CD4-positive, alpha-beta memory T cell (primary cell): Measurements from ENCODE around the gene CTSS. TPM values are rescaled to one million over a fixed set of nuclear protein-coding genes. Genes with fewer than 3 reads are reported as not detected.
"Not testable (repeated sequence)": the region's sequence is repeated elsewhere in the genome, so short reads cannot be mapped to it uniquely, and the experiment has no call there.

Experiments used
- CTCF ChIA-PET: fragments of 350-600 bp; sonication (Branson Sonifier 250); formaldehyde crosslinking; loops from one replicate; lab custom pipeline; 2021; ENCODE audit warnings: inconsistent platforms; ENCODE audit not compliant: partially characterized antibody; lab: Charles Lee
- POLR2A ChIA-PET: fragments of 350-600 bp; sonication (Branson Sonifier 250); formaldehyde crosslinking; loops from one replicate; lab custom pipeline; 2021; ENCODE audit not compliant: partially characterized antibody; lab: Charles Lee
- DNase-seq, 5 donors: peaks; one replicate each; pipeline versions ENCODE4 v3.0.0 to v3.0.0-alpha.2; 2020 to 2022; ENCODE audit warnings: mixed read lengths in 1 of 5
- H3K27ac ChIP-seq: one replicate; pipeline ENCODE4 v1.7.0; 2013; ENCODE audit warnings: low read depth, low read length
- H3K27me3 ChIP-seq: 2 replicates; pipeline ENCODE4 v1.7.0; 2013; ENCODE audit warnings: mild to moderate bottlenecking, low read length, moderate library complexity; ENCODE audit not compliant: insufficient read depth
- H3K36me3 ChIP-seq: 2 replicates; pipeline ENCODE4 v1.7.0; 2013; ENCODE audit warnings: mild to moderate bottlenecking, low read length, moderate library complexity; ENCODE audit not compliant: insufficient read depth
- H3K4me1 ChIP-seq: 2 replicates; pipeline ENCODE4 v1.7.0; 2013; ENCODE audit warnings: mild to moderate bottlenecking, low read length, moderate library complexity; ENCODE audit not compliant: insufficient read depth
- H3K4me3 ChIP-seq, 2 donors: one replicate each; pipeline ENCODE4 v1.7.0; 2013; ENCODE audit warnings: low read length in 2 of 2, mild to moderate bottlenecking in 1 of 2
- H3K9me3 ChIP-seq, 2 donors: one replicate each; pipeline ENCODE4 v1.7.0; 2013; ENCODE audit warnings: low read length in 2 of 2, control low read depth in 1 of 2; ENCODE audit not compliant: control insufficient read depth in 1 of 2
- H3K27ac Mint-ChIP-seq, 7 donors: one replicate each; pipeline ENCODE4 v1.8.0; 2020 to 2021; ENCODE audit warnings: mixed read lengths in 7 of 7, mild to moderate bottlenecking in 6 of 7, inconsistent platforms in 3 of 7, moderate library complexity in 3 of 7
- H3K27me3 Mint-ChIP-seq, 2 donors: one replicate each; pipeline ENCODE4 v1.8.0; 2020 to 2021; ENCODE audit warnings: mixed read lengths in 2 of 2
- H3K36me3 Mint-ChIP-seq, 2 donors: one replicate each; pipeline ENCODE4 v1.8.0; 2020 to 2021; ENCODE audit warnings: mixed read lengths in 2 of 2, inconsistent platforms in 1 of 2, mild to moderate bottlenecking in 1 of 2
- H3K4me1 Mint-ChIP-seq, 4 donors: one replicate each; pipeline ENCODE4 v1.8.0; 2020 to 2021; ENCODE audit warnings: mixed read lengths in 4 of 4, mild to moderate bottlenecking in 1 of 4
- H3K4me3 Mint-ChIP-seq, 8 donors: one replicate each; pipeline ENCODE4 v1.8.0; 2020 to 2021; ENCODE audit warnings: mixed read lengths in 8 of 8, mild to moderate bottlenecking in 7 of 8, moderate library complexity in 6 of 8, inconsistent platforms in 3 of 8
- H3K9me3 Mint-ChIP-seq, 8 donors: one replicate each; pipeline ENCODE4 v1.8.0; 2020 to 2021; ENCODE audit warnings: mixed read lengths in 8 of 8, mild to moderate bottlenecking in 5 of 8, inconsistent platforms in 3 of 8, moderate library complexity in 1 of 8
- intact Hi-C: fragments of 100-400 bp; cut with micrococcal nuclease; formaldehyde crosslinking; loops from one replicate; pipeline ENCODE4 v1.15.1; 2023
- polyA plus RNA-seq, 2 donors: library from polyadenylated mRNA; unstranded; fragments of 300-500 nt; fragmentation: Illumina TruSeq; gene quantifications; one replicate each; pipeline ENCODE4 v1.2.3, GENCODE V29; 2021
- total RNA-seq, 2 experiments: library from RNA; stranded (reverse); gene quantifications; one replicate each; pipeline ENCODE4 v1.2.3, GENCODE V29; 2021

Gene CTSS
- total and polyA plus RNA-seq, 4 experiments from 2014 or later: 119 to 172 (median 132) TPM

- peak overlapping the region in 2 of 7 donors; percentile 18 to 46 for H3K27ac Mint-ChIP-seq
- H3K27me3 ChIP-seq: no peaks in the 10 kb centered on the region
- POLR2A ChIA-PET: no interaction called here
- no peak overlapping the region for H3K27ac ChIP-seq
- no peaks in the 10 kb centered on the region for H3K9me3 Mint-ChIP-seq
- no peak overlapping the region for H3K4me3 Mint-ChIP-seq
- no peak for DNase-seq
- H3K36me3 ChIP-seq: no peaks in the 10 kb centered on the region
- H3K27me3 Mint-ChIP-seq: no peaks in the 10 kb centered on the region
- peaks cover 20 to 28% of the 10 kb centered on the region in 2 donors for H3K36me3 Mint-ChIP-seq
- intact Hi-C loops: no loop called here
- H3K4me3 ChIP-seq: no peak overlapping the region
- H3K4me1 Mint-ChIP-seq: no peaks in the 10 kb centered on the region
- CTCF ChIA-PET: no interaction called here
- H3K9me3 ChIP-seq: no peaks in the 10 kb centered on the region
- H3K4me1 ChIP-seq: no peaks in the 10 kb centered on the region
Measured at GRCh38 chr1:150730130-150730721, 35.4 kb downstream of the CTSS start.

DNA sequence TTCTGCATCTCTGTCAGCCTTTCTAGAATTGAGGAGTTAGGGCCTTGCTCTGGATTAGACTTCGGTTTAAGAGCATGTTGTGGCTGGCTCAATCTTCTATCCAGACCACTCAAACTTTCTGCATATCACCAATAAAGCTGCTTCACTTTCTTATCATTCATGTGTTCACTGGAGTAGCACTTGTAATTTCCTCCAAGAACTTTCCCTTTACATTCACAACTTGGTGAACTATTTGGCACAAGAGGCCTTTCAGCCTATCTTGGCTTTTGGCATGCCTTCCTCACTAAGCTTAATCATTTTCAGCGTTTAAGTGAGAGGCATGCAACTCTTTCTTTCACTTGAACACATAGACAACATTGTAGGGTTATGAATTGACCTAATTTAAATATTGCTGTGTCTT is 41.2 kb downstream of the CTSS start:
- Histone ChIP-seq H3K36me3 (no peaks in the 10 kb centered on the region), H3K4me3 (no peak overlapping the region), H3K27me3 (no peaks in the 10 kb centered on the region), H3K27ac (no peak overlapping the region), H3K4me1 (no peaks in the 10 kb centered on the region), H3K9me3 (no peaks in the 10 kb centered on the region)
- H3K36me3 Mint-ChIP-seq: no peaks in the 10 kb centered on the region
- CTCF ChIA-PET: no interaction called here
- POLR2A ChIA-PET: no interaction called here
- no peak overlapping the region for H3K27ac Mint-ChIP-seq
- H3K4me1 Mint-ChIP-seq: no peaks in the 10 kb centered on the region
- intact Hi-C loops: no loop called here
- peaks cover 0 to 3% (median 0%) of the 10 kb centered on the region in 8 donors for H3K9me3 Mint-ChIP-seq
- H3K27me3 Mint-ChIP-seq: no peaks in the 10 kb centered on the region
- H3K4me3 Mint-ChIP-seq: no peak overlapping the region
- no peak for DNase-seq

- Mint-ChIP-seq H3K4me3 (no peak within 1 kb of the TSS), H3K4me1 (no peaks in the 10 kb centered on the region), H3K9me3 (peaks cover 0 to 3% (median 0%) of the 10 kb centered on the region in 8 donors), H3K27ac (no peak within 1 kb of the TSS), H3K36me3 (no peaks in the 10 kb centered on the region), H3K27me3 (no peaks in the 10 kb centered on the region)
- H3K4me3 ChIP-seq: no peak within 1 kb of the TSS
- H3K9me3 ChIP-seq: no peaks in the 10 kb centered on the region
- H3K27me3 ChIP-seq: no peaks in the 10 kb centered on the region
- intact Hi-C loops: no loop called here
- POLR2A ChIA-PET: interaction anchor here (0.6 kb wide), 1 partner anchor 121 kb away, joined by 3 read pairs; no protein-coding TSS in a partner anchor
- H3K27ac ChIP-seq: no peak within 1 kb of the TSS
- no peak for DNase-seq
- H3K4me1 ChIP-seq: no peaks in the 10 kb centered on the region
- CTCF ChIA-PET: interaction anchor here (0.6 to 1.5 kb wide), 2 partner anchors 160 to 274 kb away, joined by 3 read pairs; no protein-coding TSS in a partner anchor
- no peaks in the 10 kb centered on the region for H3K36me3 ChIP-seq
Measured at GRCh38 chr1:150720703-150721102, 44.9 kb downstream of the CTSS start, which contains the start of gene HORMAD1. Gene HORMAD1 (minus strand): TSS chr1:150720895. CDS start chr1:150719505, 1,390 bp downstream.

- no peak overlapping the region for H3K4me3 Mint-ChIP-seq
- H3K27ac Mint-ChIP-seq: no peak overlapping the region
- DNase-seq: no peak
- Histone ChIP-seq H3K27ac (no peak overlapping the region), H3K27me3 (no peaks in the 10 kb centered on the region), H3K36me3 (no peaks in the 10 kb centered on the region), H3K9me3 (no peaks in the 10 kb centered on the region), H3K4me1 (no peaks in the 10 kb centered on the region), H3K4me3 (no peak overlapping the region)
- H3K4me1 Mint-ChIP-seq: no peaks in the 10 kb centered on the region
- POLR2A ChIA-PET: no interaction called here
- no peaks in the 10 kb centered on the region for H3K27me3 Mint-ChIP-seq
- intact Hi-C loops: no loop called here
- CTCF ChIA-PET: interaction anchor here (1.5 kb wide), 1 partner anchor 159 kb away, joined by 3 read pairs; no protein-coding TSS in a partner anchor
- H3K9me3 Mint-ChIP-seq: peaks cover 0 to 3% (median 0%) of the 10 kb centered on the region in 8 donors
- H3K36me3 Mint-ChIP-seq: no peaks in the 10 kb centered on the region
Measured at GRCh38 chr1:150720098-150720497, 45.5 kb downstream of the CTSS start.

DNA sequence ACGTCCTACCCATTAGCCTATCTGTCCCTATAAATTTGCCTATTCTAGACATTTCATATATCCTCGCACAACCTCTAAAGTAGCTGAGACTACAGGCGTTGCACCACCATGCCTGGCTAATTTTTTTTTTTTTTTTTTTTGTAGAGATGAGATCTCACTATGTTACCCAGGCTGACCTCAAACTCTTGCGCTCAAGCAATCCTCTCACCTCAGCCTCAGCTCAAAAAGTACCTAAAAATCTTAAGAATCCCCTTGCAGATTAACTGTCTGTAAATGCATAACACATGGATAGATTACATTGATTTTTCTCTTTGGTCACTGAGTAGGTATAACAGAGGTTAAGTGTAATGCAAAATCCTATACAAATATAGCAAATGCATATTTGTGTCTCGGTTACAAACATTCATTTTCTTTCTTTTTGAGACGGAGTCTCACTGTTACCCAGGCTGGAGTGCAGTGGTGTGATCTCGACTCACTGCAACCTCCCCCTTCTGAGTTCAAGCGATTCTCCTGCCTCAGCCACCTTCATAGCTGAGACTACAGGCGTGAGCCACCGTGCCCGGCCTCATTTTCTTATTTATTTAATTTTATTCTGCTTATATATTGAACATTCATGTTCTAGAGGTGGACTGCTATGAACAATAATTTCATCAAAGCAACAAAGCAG is 47.2 kb downstream of the CTSS start:
- H3K4me3 ChIP-seq: no peak overlapping the region
- intact Hi-C loops: no loop called here
- H3K9me3 Mint-ChIP-seq: peaks cover 0 to under 1% (median 0%) of the 10 kb centered on the region in 8 donors

GRCh38 chr1:150709031-150709430 is 56.5 kb downstream of the CTSS start:
- H3K27me3 ChIP-seq, H3K4me3 Mint-ChIP-seq, H3K27me3 Mint-ChIP-seq, H3K4me1 ChIP-seq, H3K36me3 Mint-ChIP-seq, DNase-seq, H3K4me3 ChIP-seq, intact Hi-C loops, POLR2A ChIA-PET, H3K9me3 Mint-ChIP-seq, H3K27ac ChIP-seq, H3K4me1 Mint-ChIP-seq, H3K27ac Mint-ChIP-seq, H3K9me3 ChIP-seq, CTCF ChIA-PET, H3K36me3 ChIP-seq: not testable (repeated sequence)

More for the DNA sequence above, 47.2 kb downstream of the CTSS start:
- CTCF ChIA-PET: interaction anchor here (0.5 kb wide), 1 partner anchor 203 kb away, joined by 3 read pairs; no protein-coding TSS in a partner anchor
- no peaks in the 10 kb centered on the region for H3K27me3 Mint-ChIP-seq
- no peaks in the 10 kb centered on the region for H3K36me3 Mint-ChIP-seq
- no peak for DNase-seq
- no peak overlapping the region for H3K4me3 Mint-ChIP-seq
- Histone ChIP-seq H3K36me3 (no peaks in the 10 kb centered on the region), H3K27ac (no peak overlapping the region), H3K9me3 (no peaks in the 10 kb centered on the region), H3K4me1 (no peaks in the 10 kb centered on the region), H3K27me3 (no peaks in the 10 kb centered on the region)
- POLR2A ChIA-PET: no interaction called here
- H3K4me1 Mint-ChIP-seq: no peaks in the 10 kb centered on the region
- peak overlapping the region in 1 of 7 donors; percentile 71 for H3K27ac Mint-ChIP-seq

DNA sequence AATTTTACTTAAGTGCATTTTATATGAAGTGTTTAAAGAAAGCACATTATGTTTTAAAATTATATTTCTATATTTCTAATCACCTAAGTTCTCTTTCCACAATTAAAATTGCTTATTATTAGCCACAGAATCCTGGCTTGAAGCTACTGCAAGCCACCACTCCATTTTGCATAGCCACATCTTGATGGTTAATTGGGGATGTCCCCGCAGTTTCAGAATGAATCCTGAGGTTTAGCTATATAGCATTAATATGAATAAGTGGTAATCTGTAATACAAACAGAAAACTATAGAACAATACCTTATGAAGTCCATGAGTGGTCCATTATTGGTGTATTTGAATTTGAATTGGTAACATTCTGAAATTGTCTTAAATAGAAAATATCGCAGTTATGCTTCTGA is 57.0 kb downstream of the CTSS start:
- DNase-seq: no peak
- intact Hi-C loops: no loop called here
- Mint-ChIP-seq H3K36me3 (no peaks in the 10 kb centered on the region), H3K9me3 (no peaks in the 10 kb centered on the region), H3K4me1 (no peaks in the 10 kb centered on the region), H3K4me3 (no peak overlapping the region), H3K27me3 (no peaks in the 10 kb centered on the region), H3K27ac (no peak overlapping the region)
- no peak overlapping the region for H3K27ac ChIP-seq
- no peaks in the 10 kb centered on the region for H3K9me3 ChIP-seq
- H3K27me3 ChIP-seq: no peaks in the 10 kb centered on the region
- POLR2A ChIA-PET: no interaction called here
- no peaks in the 10 kb centered on the region for H3K36me3 ChIP-seq
- no peak overlapping the region for H3K4me3 ChIP-seq
- CTCF ChIA-PET: interaction anchor here (0.6 kb wide), 1 partner anchor 22 kb away, joined by 3 read pairs; no protein-coding TSS in a partner anchor
- H3K4me1 ChIP-seq: no peaks in the 10 kb centered on the region
